SK-N-SH (cell line): ENCODE measurements around the gene CDV3. TPM values are rescaled to one million over a fixed set of nuclear protein-coding genes. Genes with fewer than 3 reads are reported as not detected.
"Not testable (repeated sequence)": the region's sequence is repeated elsewhere in the genome, so short reads cannot be mapped to it uniquely, and the experiment has no call there.

Experiments
- CTCF ChIA-PET: fragments of 300-600, 350-600 bp; formaldehyde crosslinking; extraction: SDS; loops from one replicate; lab custom pipeline; 2021; lab: Yijun Ruan, JAX
- POLR2A ChIA-PET: fragments of 350-600 bp; sonication (Branson Sonifier 250); formaldehyde crosslinking; extraction: SDS; loops from one replicate; lab custom pipeline; 2020; ENCODE audit warnings: antibody characterized with exemption, inconsistent platforms; lab: Yijun Ruan, JAX
- DNase-seq: peaks from one replicate; pipeline ENCODE4 v3.0.0; 2012
- H2AFZ ChIP-seq: fragments of 200-600 bp; sonication (generic); 2 replicates; pipeline ENCODE4 v1.8.1; 2016; ENCODE audit warnings: antibody characterized with exemption, mild to moderate bottlenecking, low read depth
- H3F3A ChIP-seq: fragments of 200-600 bp; sonication (generic); replicated peaks from 2 replicates; pipeline ENCODE3; 2016; ENCODE audit warnings: antibody characterized with exemption, mild to moderate bottlenecking; ENCODE audit not compliant: insufficient read depth
- H3K27ac ChIP-seq, 2 experiments: fragments of 200-500 bp in 1 of 2; fragments of 200-600 bp in 1 of 2; sonication (Bioruptor generic) in 1 of 2; sonication (generic), shearing (Covaris generic) in 1 of 2; 2 replicates each; pipeline versions ENCODE4 v1.5.1 to v1.6.1; 2014 to 2016; ENCODE audit warnings: low read depth in 2 of 2, inconsistent platforms in 1 of 2, low read length in 1 of 2, mild to moderate bottlenecking in 1 of 2, mixed read lengths in 1 of 2
- H3K27me3 ChIP-seq: fragments of 200-600 bp; sonication (generic), shearing (Covaris generic); 2 replicates; pipeline ENCODE4 v1.6.1; 2016; ENCODE audit warnings: mixed run types; ENCODE audit not compliant: insufficient read depth
- H3K36me3 ChIP-seq, 2 experiments: fragments of 200-500 bp in 1 of 2; fragments of 200-600 bp in 1 of 2; sonication (Bioruptor generic) in 1 of 2; sonication (generic) in 1 of 2; replicated peaks in 1 of 2; 2 replicates each; pipeline versions ENCODE3 to v1.5.1; 2014 to 2016; ENCODE audit warnings: low read length in 1 of 2, mild to moderate bottlenecking in 1 of 2; ENCODE audit not compliant: insufficient read depth in 2 of 2, control insufficient read depth in 1 of 2
- H3K4me1 ChIP-seq, 2 experiments: fragments of 200-500 bp in 1 of 2; fragments of 200-600 bp in 1 of 2; sonication (Bioruptor generic) in 1 of 2; sonication (generic), shearing (Covaris generic) in 1 of 2; 2 replicates each; pipeline versions ENCODE4 v1.5.1 to v1.6.1; 2014 to 2016; ENCODE audit warnings: low read depth in 1 of 2, low read length in 1 of 2, mixed run types in 1 of 2; ENCODE audit not compliant: insufficient read depth in 2 of 2, control insufficient read depth in 1 of 2
- H3K4me2 ChIP-seq: fragments of 200-600 bp; sonication (generic), shearing (Covaris generic); 2 replicates; pipeline ENCODE4 v1.6.1; 2017; ENCODE audit warnings: mixed run types
- H3K4me3 ChIP-seq, 2 experiments: fragments of 200-500 bp in 1 of 2; fragments of 200-600 bp in 1 of 2; sonication (Bioruptor generic) in 1 of 2; sonication (generic), shearing (Covaris generic) in 1 of 2; 2 replicates each; pipeline versions ENCODE4 v1.5.1 to v1.8.1; 2014 to 2016; ENCODE audit warnings: low read depth in 2 of 2, inconsistent platforms in 1 of 2, low read length in 1 of 2, mild to moderate bottlenecking in 1 of 2, mixed read lengths in 1 of 2, moderate library complexity in 1 of 2
- H3K79me2 ChIP-seq: fragments of 200-600 bp; sonication (generic); 2 replicates; pipeline ENCODE4 v1.8.1; 2017; ENCODE audit warnings: mild to moderate bottlenecking; ENCODE audit not compliant: insufficient read depth
- H3K9ac ChIP-seq: fragments of 200-600 bp; sonication (generic); 2 replicates; pipeline ENCODE4 v1.6.1; 2017; ENCODE audit warnings: mixed run types
- H3K9me2 ChIP-seq: fragments of 200-600 bp; sonication (generic); 2 replicates; pipeline ENCODE4 v1.6.1; 2017; ENCODE audit warnings: mixed run types
- H3K9me3 ChIP-seq: fragments of 200-600 bp; sonication (generic); 2 replicates; pipeline ENCODE4 v1.6.1; 2017; ENCODE audit warnings: mixed run types, mild to moderate bottlenecking, moderate library complexity
- H4K20me1 ChIP-seq: fragments of 200-600 bp; sonication (generic); 2 replicates; pipeline ENCODE4 v1.6.1; 2017; ENCODE audit warnings: mild to moderate bottlenecking, mixed run types; ENCODE audit not compliant: insufficient read depth
- FOXJ3 ChIP-seq: sonication (generic); formaldehyde crosslinking; IDR thresholded peaks from 2 replicates; pipeline ENCODE4 v1.5.1; 2020; ENCODE audit warnings: mild to moderate bottlenecking, missing genetic modification reagents
- FOXM1 ChIP-seq: IDR thresholded peaks from 2 replicates; pipeline ENCODE4 v1.4.0; 2012; ENCODE audit warnings: low read depth, mild to moderate bottlenecking
- MAX ChIP-seq: IDR thresholded peaks from 2 replicates; pipeline ENCODE4 v1.4.0; 2012; ENCODE audit warnings: low read depth
- POLR2AphosphoS5 ChIP-seq: IDR thresholded peaks from 2 replicates; pipeline ENCODE4 v1.6.1; 2012; ENCODE audit warnings: low read depth, low read length
- REST ChIP-seq: IDR thresholded peaks from 2 replicates; pipeline ENCODE4 v1.6.1; 2012; ENCODE audit warnings: mild to moderate bottlenecking, low read depth, low read length, moderate library complexity
- SIN3A ChIP-seq: IDR thresholded peaks from 2 replicates; pipeline ENCODE4 v1.6.1; 2012; ENCODE audit warnings: low read depth, mild to moderate bottlenecking, low read length, moderate library complexity, borderline replicate concordance
- SMC3 ChIP-seq: IDR thresholded peaks from 2 replicates; pipeline ENCODE4 v1.6.1; 2012; ENCODE audit warnings: low read depth, low read length, improper control_type of control experiment
- TAF1 ChIP-seq: IDR thresholded peaks from 2 replicates; pipeline ENCODE4 v1.6.1; 2012; ENCODE audit warnings: low read depth, mild to moderate bottlenecking, low read length, moderate library complexity, borderline replicate concordance
- WGBS: methylation state at CpG from one replicate; pipeline ENCODE4 v1.1.6; 2017; ENCODE audit warnings: low lambda C conversion rate; 5-methylcytosine and 5-hydroxymethylcytosine counted together
- polyA plus RNA-seq, 3 experiments: library from polyadenylated mRNA; depleted of rRNA; stranded (reverse); fragments of >200 nt; gene quantifications; 2 replicates each; pipeline ENCODE4 v1.2.3, GENCODE V29; 2012

The CDV3 gene
- polyA plus RNA-seq (2012; rRNA removed): 35.4 and 43.2 TPM in 2 replicates
- polyA plus RNA-seq (2012; cell fraction: cytosol; rRNA removed): 53.6 and 71.5 TPM in 2 replicates
- polyA plus RNA-seq (2012; cell fraction: nucleus; rRNA removed): 10.3 and 24.0 TPM in 2 replicates

DNA sequence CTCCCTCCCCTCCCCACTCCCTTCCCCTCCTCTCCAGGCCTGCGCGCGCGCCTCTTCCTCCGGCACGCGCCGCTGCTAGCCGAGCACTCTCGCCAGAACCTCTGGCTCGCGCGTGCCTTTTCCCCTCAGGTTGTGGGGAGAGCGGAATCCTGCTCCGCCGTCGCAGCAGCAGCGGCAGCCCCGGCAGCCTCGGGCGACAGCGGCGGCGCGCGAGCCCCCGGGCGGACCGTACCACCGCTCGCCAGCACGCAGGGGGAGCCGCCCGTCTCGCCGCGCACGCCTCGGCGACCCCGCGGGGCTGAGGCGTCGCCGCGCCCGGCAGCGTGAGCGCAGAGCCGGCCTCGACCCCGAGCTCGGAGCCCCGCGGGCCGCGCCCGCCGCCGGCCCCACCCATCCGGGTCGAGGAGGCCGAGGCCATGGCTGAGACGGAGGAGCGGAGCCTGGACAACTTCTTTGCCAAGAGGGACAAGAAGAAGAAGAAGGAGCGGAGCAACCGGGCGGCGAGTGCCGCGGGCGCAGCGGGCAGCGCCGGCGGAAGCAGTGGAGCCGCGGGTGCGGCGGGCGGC lies at the start of gene CDV3:
CDV3 (plus strand) TSS at position 58 of the 566 bp plus-strand sequence; CDS start at position 417, 359 bp downstream.
- peak within 1 kb of the TSS; percentile 88 for H3K4me2 ChIP-seq
- DNase-seq: peak; percentile 82
- no peaks in the 10 kb centered on the region for H3K9me3 ChIP-seq
- no peaks in the 10 kb centered on the region for H3K27me3 ChIP-seq
- peaks cover 25 to 32% of the 10 kb centered on the region in 2 experiments for H3K36me3 ChIP-seq
- peak within 1 kb of the TSS; percentile 77 for H3K9ac ChIP-seq
- peaks cover 43% of the 10 kb centered on the region for H4K20me1 ChIP-seq
- H3K4me3 ChIP-seq: peak within 1 kb of the TSS; percentile 78 to 83
- peaks cover 24% of the 10 kb centered on the region for H3F3A ChIP-seq
- H3K27ac ChIP-seq: peak within 1 kb of the TSS; percentile 82 to 94
- ChIA-PET CTCF (interaction anchor here (0.6 to 2.3 kb wide), 7 partner anchors 11 to 843 kb away, joined by 3 to 12 read pairs (median 4); no protein-coding TSS in a partner anchor), POLR2A (interaction anchor here (0.6 to 1.6 kb wide), 3 partner anchors 10 to 843 kb away, joined by 3 to 8 read pairs (median 3); no protein-coding TSS in a partner anchor)
- TF ChIP-seq SIN3A: peak; percentile 69; the same call in 1 of the 2 replicates
- TF ChIP-seq SMC3: no peak
- peak; percentile 81; the same call in 1 of the 2 replicates for TF ChIP-seq POLR2AphosphoS5
- peak; percentile 88 for TF ChIP-seq TAF1
- TF ChIP-seq MAX: peak; percentile 72; the same call in 1 of the 2 replicates
- TF ChIP-seq FOXM1: no peak
- no peak for TF ChIP-seq FOXJ3
- peak; percentile 29; the same call in 1 of the 2 replicates for TF ChIP-seq REST
- peaks cover 45% of the 10 kb centered on the region for H3K79me2 ChIP-seq
- H3K4me1 ChIP-seq: peaks cover 17 to 38% of the 10 kb centered on the region in 2 experiments
- WGBS: 0% methylated on average over 13 of the region's 81 CpGs
- peak within 1 kb of the TSS; percentile 81 for H2AFZ ChIP-seq
- no peaks in the 10 kb centered on the region for H3K9me2 ChIP-seq

- POLR2A ChIA-PET, H3K4me3 ChIP-seq, H3K9me3 ChIP-seq, H3K4me2 ChIP-seq, H3K9me2 ChIP-seq, DNase-seq, H2AFZ ChIP-seq, H3K27me3 ChIP-seq, H3F3A ChIP-seq, H3K4me1 ChIP-seq, H3K36me3 ChIP-seq, H3K9ac ChIP-seq, H3K79me2 ChIP-seq, H3K27ac ChIP-seq, H4K20me1 ChIP-seq, CTCF ChIA-PET: not testable (repeated sequence)
- WGBS: 93% methylated on average over 3 of the region's 3 CpGs
These were observed 49.7 kb upstream of the CDV3 start for GRCh38 chr3:133523758-133524157.
